Motor neuron (in vitro differentiated cells): ENCODE data around the gene SIGLEC14. TPM values are rescaled to one million over a fixed set of nuclear protein-coding genes. Genes with fewer than 3 reads are reported as not detected.

Experiments
- ATAC-seq, 8 experiments: fragments of 200-7000 bp; cut with Tn5 transposase; replicated peaks in 6 of 8; 2 replicates each; pipeline ENCODE4 v1.8.0; 2021; ENCODE audit warnings: mild to moderate bottlenecking in 8 of 8, moderate library complexity in 8 of 8
- H3K27ac ChIP-seq, 2 donors: fragments of 250-450 bp; sonication (Bioruptor Pico); 2 replicates each; pipeline ENCODE4 v1.9.0; 2021; ENCODE audit warnings: antibody characterized with exemption in 2 of 2, mild to moderate bottlenecking in 2 of 2, moderate library complexity in 1 of 2
- H3K4me1 ChIP-seq, 2 donors: fragments of 250-450 bp; sonication (Bioruptor Pico); replicated peaks in 1 of 2; 2 replicates each; pipeline ENCODE4 v1.6.1; 2021; ENCODE audit warnings: antibody characterized with exemption in 2 of 2, mild to moderate bottlenecking in 2 of 2, moderate library complexity in 1 of 2
- H3K4me3 ChIP-seq, 5 donors: fragments of 250-450 bp; sonication (Bioruptor Pico); 2 replicates each; pipeline ENCODE4 v1.9.0; 2021; ENCODE audit warnings: antibody characterized with exemption in 5 of 5, mild to moderate bottlenecking in 5 of 5, moderate library complexity in 4 of 5
- WGBS, 10 experiments: fragments of 450-650 bp; shearing (Covaris generic); methylation state at CpG; one replicate each; pipeline ENCODE4 v1.0.0; 2022; 5-methylcytosine and 5-hydroxymethylcytosine counted together
- in situ Hi-C, 9 experiments: fragments of 400-800 bp; cut with MboI; loops; one replicate each; pipeline ENCODE4 v1.15.0; 2021; ENCODE audit warnings: low sequenced_read_pairs in 9 of 9, low pct_unique_long_range_greater_than_20kb in 2 of 9; ENCODE audit not compliant: unreplicated experiment in 9 of 9
- total RNA-seq, 8 experiments: library from RNA; unstranded; fragments of 300-600 nt; gene quantifications; 2 replicates each; pipeline versions ENCODE4 v1.2.3 to v1.2.4, GENCODE V29; 2022

The SIGLEC14 gene
- total RNA-seq, 8 experiments from 2014 or later: 0.24 TPM; not detected in 7

- Histone ChIP-seq H3K4me3 (no peak overlapping the region), H3K4me1 (no peaks in the 10 kb centered on the region), H3K27ac (no peak overlapping the region)
- in situ Hi-C loops: loop anchor here in 3 of 9 experiments (25.0 kb wide), 2 partner anchors 174 to 199 kb away; partner anchors contain the start of genes SIGLEC8 (in 2 of the 3) and CEACAM18 (in 1 of the 3)
- peak; percentile 66 to 87 (median 80) for ATAC-seq
- 11 to 67% (median 28%) methylated on average over 1 to 7 of the region's 10 CpGs for WGBS, 10 experiments
These were observed 14.5 kb upstream of the SIGLEC14 start for GRCh38 chr19:51660975-51661600.

DNA sequence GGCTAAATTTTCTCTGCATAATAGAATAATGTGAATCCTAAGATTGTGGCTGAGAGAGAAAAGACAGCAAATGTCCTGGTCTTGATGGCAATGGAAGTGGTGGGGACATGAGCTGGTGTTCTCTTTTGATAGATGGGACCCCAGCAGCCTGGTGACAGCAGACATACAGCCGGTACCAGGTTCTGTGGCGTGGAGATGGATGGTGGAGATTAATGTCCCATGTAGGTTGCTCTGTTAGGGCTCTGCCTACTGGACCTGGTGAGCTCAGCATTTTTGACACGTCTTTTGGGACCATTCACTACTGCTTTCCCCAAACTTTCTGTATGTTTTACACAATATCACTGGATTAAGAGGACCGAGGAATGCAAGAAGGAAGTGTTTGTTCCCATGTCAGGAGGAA is 8.2 kb upstream of the SIGLEC14 start:
- Histone ChIP-seq H3K4me3 (no peak overlapping the region), H3K27ac (no peak overlapping the region), H3K4me1 (no peaks in the 10 kb centered on the region)
- in situ Hi-C loops: loop anchor here in 3 of 9 experiments (25.0 kb wide), 2 partner anchors 167 to 192 kb away; partner anchors contain the start of genes SIGLEC8 (in 2 of the 3) and CEACAM18 (in 1 of the 3)
- no peak for ATAC-seq
- WGBS, 10 experiments: 0 to 88% (median 43%) methylated on average over 1 to 4 of the region's 4 CpGs; no CpG with 5 or more reads in 2 of the 10 experiments

GRCh38 chr19:51653162-51653561 is 6.5 kb upstream of the SIGLEC14 start:
- 0 to 64% (median 13%) methylated on average over 1 to 2 of the region's 2 CpGs for WGBS, 10 experiments
- H3K4me3 ChIP-seq: no peak overlapping the region
- no peak overlapping the region for H3K27ac ChIP-seq
- in situ Hi-C loops: loop anchor here in 3 of 9 experiments (25.0 kb wide), 2 partner anchors 166 to 191 kb away; partner anchors contain the start of genes SIGLEC8 (in 2 of the 3) and CEACAM18 (in 1 of the 3)
- H3K4me1 ChIP-seq: no peaks in the 10 kb centered on the region
- no peak for ATAC-seq

GRCh38 chr19:51652266-51652665 is 5.6 kb upstream of the SIGLEC14 start:
- no peak for ATAC-seq
- H3K4me1 ChIP-seq: no peaks in the 10 kb centered on the region
- 29 to 100% (median 51%) methylated on average over 1 to 4 of the region's 4 CpGs; no CpG with 5 or more reads in 3 of the 10 experiments for WGBS, 10 experiments
- H3K4me3 ChIP-seq: no peak overlapping the region
- no peak overlapping the region for H3K27ac ChIP-seq
- in situ Hi-C loops: loop anchor here in 3 of 9 experiments (25.0 kb wide), 2 partner anchors 165 to 190 kb away; partner anchors contain the start of genes SIGLEC8 (in 2 of the 3) and CEACAM18 (in 1 of the 3)

DNA sequence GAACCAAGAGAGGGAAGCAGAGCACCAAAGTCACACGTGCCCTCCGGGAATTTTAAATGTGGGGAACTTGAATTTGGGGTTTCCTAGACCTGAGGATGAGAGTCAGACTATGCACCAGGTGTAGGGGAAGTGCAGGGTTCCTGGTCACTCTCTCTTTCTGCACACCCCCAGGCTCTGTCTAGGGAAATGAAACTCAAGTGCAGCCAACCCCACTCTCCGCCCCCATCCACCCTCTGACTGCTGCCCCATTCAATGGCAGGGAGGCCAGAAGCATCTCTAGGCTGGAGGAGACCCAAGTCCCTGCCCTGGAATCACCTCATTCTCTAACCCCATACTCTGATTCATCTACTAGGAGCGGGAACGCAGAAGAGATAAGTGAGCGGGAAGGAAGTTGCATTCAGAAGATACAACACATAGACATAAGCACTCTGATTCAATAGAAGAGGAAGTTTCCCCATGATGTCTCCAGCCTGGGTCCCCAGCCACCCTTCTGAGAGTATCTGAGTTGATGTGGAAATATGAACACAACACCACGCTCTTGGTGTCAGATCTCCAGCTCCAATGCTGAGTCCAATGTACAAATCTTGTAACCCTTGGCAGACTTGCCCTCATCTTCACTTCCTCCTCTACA is 4.7 kb upstream of the SIGLEC14 start:
- H3K4me3 ChIP-seq: no peak overlapping the region
- no peak overlapping the region for H3K27ac ChIP-seq
- WGBS, 10 experiments: 0 to 67% (median 25%) methylated on average over 1 to 6 of the region's 7 CpGs; no CpG with 5 or more reads in 1 of the 10 experiments
- ATAC-seq: no peak
- no peaks in the 10 kb centered on the region for H3K4me1 ChIP-seq
- in situ Hi-C loops: loop anchor here in 3 of 9 experiments (25.0 kb wide), 2 partner anchors 164 to 189 kb away; partner anchors contain the start of genes SIGLEC8 (in 2 of the 3) and CEACAM18 (in 1 of the 3)

DNA sequence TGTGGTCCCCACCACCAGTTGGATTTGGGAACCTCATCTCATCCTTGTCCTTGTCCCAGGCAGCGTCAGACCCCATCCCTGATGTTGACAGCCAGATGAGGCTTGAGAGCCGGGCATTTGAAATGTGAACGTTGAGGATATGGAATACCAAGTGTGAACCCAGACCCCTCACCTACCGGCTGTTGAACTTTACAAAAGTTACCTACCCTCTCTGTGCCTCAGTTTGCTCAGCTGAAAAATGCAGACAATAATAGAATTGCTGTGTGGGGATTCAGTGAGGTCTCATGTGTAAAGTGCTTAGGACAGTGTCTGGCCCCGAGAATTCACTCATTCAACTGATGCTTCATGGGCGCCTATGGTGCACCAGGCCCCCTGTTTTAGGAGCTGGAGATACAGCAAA is 693 bp upstream of the SIGLEC14 start:
- Histone ChIP-seq H3K27ac (no peak overlapping the region), H3K4me1 (no peaks in the 10 kb centered on the region), H3K4me3 (no peak overlapping the region)
- in situ Hi-C loops: no loop called here
- 77 to 100% (median 77%) methylated on average over 3 to 5 of the region's 6 CpGs; no CpG with 5 or more reads in 7 of the 10 experiments for WGBS, 10 experiments
- ATAC-seq: no peak

GRCh38 chr19:51644636-51645271 is 1.9 kb downstream of the SIGLEC14 start:
- ATAC-seq: peak in 1 of 8 experiments; percentile 44
- Histone ChIP-seq H3K4me3 (no peak overlapping the region), H3K4me1 (no peaks in the 10 kb centered on the region), H3K27ac (no peak overlapping the region)
- in situ Hi-C loops: no loop called here
- WGBS, 10 experiments: 0 to 39% (median 24%) methylated on average over 3 to 10 of the region's 11 CpGs; no CpG with 5 or more reads in 3 of the 10 experiments

DNA sequence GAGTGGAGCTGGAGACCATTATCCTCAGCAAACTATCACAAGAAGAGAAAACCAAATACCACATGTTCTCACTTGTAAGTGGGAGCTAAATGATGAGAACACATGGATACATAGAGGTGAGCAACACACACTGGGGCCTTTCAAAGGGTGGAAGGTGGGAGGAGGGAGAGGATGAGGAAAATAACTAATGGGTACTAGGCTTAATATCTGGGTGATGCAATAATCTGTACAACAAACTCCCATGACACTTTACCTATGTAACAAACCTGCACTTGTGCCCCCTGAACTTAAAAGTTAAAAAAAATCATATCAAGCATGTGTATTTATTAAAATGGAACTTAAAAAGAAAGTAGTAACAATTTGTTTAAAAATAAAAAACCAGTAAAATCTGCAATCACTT is 5.0 kb downstream of the SIGLEC14 start:
- no peak overlapping the region for H3K27ac ChIP-seq
- no peak overlapping the region for H3K4me3 ChIP-seq
- no peaks in the 10 kb centered on the region for H3K4me1 ChIP-seq
- no peak for ATAC-seq
- in situ Hi-C loops: no loop called here

DNA sequence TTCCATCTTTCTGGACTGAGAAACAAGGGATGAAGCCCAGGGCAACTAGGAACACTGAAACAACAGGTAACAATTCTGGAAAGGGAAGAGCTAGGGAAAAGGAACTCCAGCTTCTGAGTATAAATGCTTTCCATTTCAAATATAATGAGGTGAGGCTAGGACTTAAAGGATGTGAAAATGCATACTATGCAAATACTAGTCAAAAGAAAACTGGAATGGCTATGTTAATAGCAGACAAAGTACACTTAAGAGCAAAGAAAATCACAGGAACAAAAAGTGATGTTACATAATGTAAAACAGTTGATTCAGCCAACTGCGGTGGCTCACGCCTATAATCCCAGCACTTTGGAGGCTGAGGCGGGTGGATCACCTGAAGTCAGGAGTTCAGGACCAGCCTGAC is 6.2 kb downstream of the SIGLEC14 start:
- WGBS, 10 experiments: 0 to 80% (median 60%) methylated on average over 1 to 3 of the region's 3 CpGs; no CpG with 5 or more reads in 5 of the 10 experiments
- ATAC-seq: peak in 1 of 8 experiments; percentile 57
- Histone ChIP-seq H3K4me1 (no peaks in the 10 kb centered on the region), H3K4me3 (no peak overlapping the region), H3K27ac (no peak overlapping the region)
- in situ Hi-C loops: no loop called here

DNA sequence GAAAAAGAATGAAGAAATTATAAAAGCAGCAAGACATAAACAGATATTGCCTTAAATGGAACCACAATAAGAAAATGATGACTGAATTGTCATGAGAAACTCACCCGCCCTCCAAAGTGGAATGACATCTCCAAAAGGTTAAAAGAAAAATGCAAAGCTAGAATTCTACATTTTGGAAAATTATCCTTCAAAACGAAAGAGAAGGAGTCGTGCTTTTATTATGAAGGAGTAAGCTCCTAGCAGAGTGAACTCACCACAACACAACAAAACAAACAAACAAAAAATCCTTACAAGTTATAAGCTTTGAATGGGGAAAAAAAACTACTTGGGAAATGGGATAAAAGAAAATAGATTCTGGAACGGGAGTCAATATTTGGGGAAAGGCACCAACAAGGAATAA is 6.7 kb downstream of the SIGLEC14 start:
- no peaks in the 10 kb centered on the region for H3K4me1 ChIP-seq
- no peak overlapping the region for H3K27ac ChIP-seq
- in situ Hi-C loops: no loop called here
- 9 to 49% (median 25%) methylated on average over 1 to 4 of the region's 4 CpGs; no CpG with 5 or more reads in 1 of the 10 experiments for WGBS, 10 experiments
- no peak overlapping the region for H3K4me3 ChIP-seq
- no peak for ATAC-seq

DNA sequence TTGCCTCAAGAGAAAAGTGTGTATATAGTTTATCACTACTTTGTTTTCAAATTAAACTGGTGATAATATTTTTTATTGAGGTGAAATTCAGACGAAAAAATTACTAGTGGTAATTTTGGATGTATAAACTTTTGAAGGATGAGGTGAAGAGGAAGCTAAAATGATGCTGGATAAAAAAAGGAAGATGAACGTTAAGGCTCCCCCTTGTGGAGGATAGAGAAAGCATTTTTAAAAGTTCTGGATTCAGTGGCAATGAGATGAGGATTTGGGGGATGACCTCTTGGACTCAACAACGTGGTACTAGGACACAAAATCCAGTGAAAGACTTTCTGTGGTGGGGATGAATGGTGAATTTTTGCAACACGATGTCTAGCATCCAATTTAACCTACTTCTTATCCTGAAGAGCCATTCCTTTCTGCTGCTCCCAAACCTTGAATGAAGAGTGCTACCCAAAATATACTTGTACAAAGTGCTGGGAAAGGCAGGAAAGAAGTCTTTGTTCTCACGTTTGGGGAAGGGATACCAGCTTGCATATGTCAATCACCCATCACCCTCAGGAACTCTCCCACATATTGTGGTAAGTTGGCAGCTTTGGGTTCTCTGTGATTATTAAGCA is 9.2 kb downstream of the SIGLEC14 start:
- Histone ChIP-seq H3K4me1 (no peaks in the 10 kb centered on the region), H3K27ac (no peak overlapping the region), H3K4me3 (no peak overlapping the region)
- in situ Hi-C loops: no loop called here
- ATAC-seq: no peak
- WGBS, 10 experiments: 0 to 18% (median 8%) methylated on average over 1 to 5 of the region's 5 CpGs; no CpG with 5 or more reads in 3 of the 10 experiments

DNA sequence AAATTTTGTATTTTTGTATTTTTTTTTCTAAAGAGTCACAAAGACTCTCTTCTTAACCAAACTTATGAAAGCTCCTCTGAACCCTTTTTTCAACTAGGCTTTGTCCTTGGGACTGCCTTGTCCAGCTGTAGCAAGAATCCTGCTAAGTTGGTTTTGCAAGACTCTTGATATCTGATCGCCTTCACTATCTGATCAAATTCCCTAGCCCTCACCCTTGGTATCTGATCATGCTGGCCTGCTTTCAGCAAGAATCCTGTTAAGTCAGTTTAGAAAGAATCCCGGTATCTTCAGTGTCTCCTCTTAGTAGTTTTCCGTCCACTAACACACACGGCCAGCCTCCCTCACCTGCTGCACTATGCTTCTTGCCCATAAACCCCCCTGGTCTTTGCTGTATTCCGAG is 14.5 kb downstream of the SIGLEC14 start:
- in situ Hi-C loops: no loop called here
- H3K4me3 ChIP-seq: no peak overlapping the region
- no peak for ATAC-seq
- WGBS, 10 experiments: 0 to 69% (median 42%) methylated on average over 1 to 5 of the region's 5 CpGs; no CpG with 5 or more reads in 3 of the 10 experiments
- no peaks in the 10 kb centered on the region for H3K4me1 ChIP-seq
- no peak overlapping the region for H3K27ac ChIP-seq
